ENCODE measurements around the gene FKBP9.

DNA sequence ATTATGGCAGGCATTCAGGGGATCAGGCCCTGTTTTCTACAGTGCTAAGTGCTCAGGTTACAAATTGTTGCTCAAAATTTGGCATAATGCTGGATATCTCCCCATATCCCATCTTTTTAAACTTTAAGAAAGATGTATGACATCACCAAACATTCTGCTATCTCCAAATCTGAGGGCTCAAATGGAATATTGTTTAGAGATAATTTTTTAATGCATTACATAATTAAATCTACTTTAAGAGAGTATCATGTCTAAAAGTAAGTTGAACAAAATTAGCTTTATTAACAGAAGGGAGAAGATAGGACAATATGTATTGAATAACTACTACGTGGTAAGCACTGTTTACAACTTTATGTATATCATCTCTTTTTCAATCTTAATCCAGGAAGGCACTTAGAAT, 91.5 kb downstream of the FKBP9 start:
- TF ChIP-seq, protein P1, sequence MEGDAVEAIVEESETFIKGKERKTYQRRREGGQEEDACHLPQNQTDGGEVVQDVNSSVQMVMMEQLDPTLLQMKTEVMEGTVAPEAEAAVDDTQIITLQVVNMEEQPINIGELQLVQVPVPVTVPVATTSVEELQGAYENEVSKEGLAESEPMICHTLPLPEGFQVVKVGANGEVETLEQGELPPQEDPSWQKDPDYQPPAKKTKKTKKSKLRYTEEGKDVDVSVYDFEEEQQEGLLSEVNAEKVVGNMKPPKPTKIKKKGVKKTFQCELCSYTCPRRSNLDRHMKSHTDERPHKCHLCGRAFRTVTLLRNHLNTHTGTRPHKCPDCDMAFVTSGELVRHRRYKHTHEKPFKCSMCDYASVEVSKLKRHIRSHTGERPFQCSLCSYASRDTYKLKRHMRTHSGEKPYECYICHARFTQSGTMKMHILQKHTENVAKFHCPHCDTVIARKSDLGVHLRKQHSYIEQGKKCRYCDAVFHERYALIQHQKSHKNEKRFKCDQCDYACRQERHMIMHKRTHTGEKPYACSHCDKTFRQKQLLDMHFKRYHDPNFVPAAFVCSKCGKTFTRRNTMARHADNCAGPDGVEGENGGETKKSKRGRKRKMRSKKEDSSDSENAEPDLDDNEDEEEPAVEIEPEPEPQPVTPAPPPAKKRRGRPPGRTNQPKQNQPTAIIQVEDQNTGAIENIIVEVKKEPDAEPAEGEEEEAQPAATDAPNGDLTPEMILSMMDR (IDR thresholded peaks at IDR 0.05; ENCODE audit: low read depth, low read length, poor library complexity, severe bottlenecking), result no peak
- TF ChIP-seq EZH2phosphoT487 (IDR thresholded peaks at IDR 0.05; ENCODE audit: borderline replicate concordance, low read length), result no peak

All from DOHH2 (cell line).